Germinal center (tissue), 1 donor: ENCODE results near the gene CDH23.
"Not testable (repeated sequence)": the region's sequence is repeated elsewhere in the genome, so short reads cannot be mapped to it uniquely, and the experiment has no call there.

Experiments
- DNase-seq: peaks from one replicate; pipeline ENCODE4 v3.0.0; 2012; ENCODE audit warnings: mixed read lengths, low spot score

CDH23 gene

GRCh38 chr10:71396711-71397295 lies at the start of gene CDH23:
Gene CDH23 (plus strand): TSS chr10:71396920. CDS start chr10:71439832, 42,912 bp downstream.
- DNase-seq: no peak

- no peak for DNase-seq
Observed at GRCh38 chr10:71347587-71348395, 48.9 kb upstream of the CDH23 start.

- no peak for DNase-seq
Observed at GRCh38 chr10:71348850-71349249, 47.9 kb upstream of the CDH23 start.

- DNase-seq: no peak
Observed at GRCh38 chr10:71349406-71349805, 47.3 kb upstream of the CDH23 start.

GRCh38 chr10:71351087-71351486 lies 45.6 kb upstream of the CDH23 start:
- no peak for DNase-seq

- no peak for DNase-seq
Observed at GRCh38 chr10:71351628-71352319, 44.9 kb upstream of the CDH23 start.

GRCh38 chr10:71353639-71354038 lies 43.1 kb upstream of the CDH23 start:
- no peak for DNase-seq

GRCh38 chr10:71354776-71355175 lies 41.9 kb upstream of the CDH23 start:
- DNase-seq: no peak

- no peak for DNase-seq
Observed at GRCh38 chr10:71355886-71356285, 40.8 kb upstream of the CDH23 start.

GRCh38 chr10:71357792-71358265 lies 38.9 kb upstream of the CDH23 start:
- DNase-seq: no peak

GRCh38 chr10:71358277-71358676 lies 38.4 kb upstream of the CDH23 start:
- DNase-seq: no peak

- not testable (repeated sequence) for DNase-seq
Observed at GRCh38 chr10:71358906-71359305, 37.8 kb upstream of the CDH23 start.

- DNase-seq: peak; percentile 53
Observed at GRCh38 chr10:71359364-71360046, 37.2 kb upstream of the CDH23 start.

GRCh38 chr10:71360735-71361134 lies 36.0 kb upstream of the CDH23 start:
- DNase-seq: no peak

- DNase-seq: no peak
Observed at GRCh38 chr10:71361581-71361980, 35.1 kb upstream of the CDH23 start.

GRCh38 chr10:71362141-71362540 lies 34.6 kb upstream of the CDH23 start:
- no peak for DNase-seq

GRCh38 chr10:71363936-71364335 lies 32.8 kb upstream of the CDH23 start:
- DNase-seq: no peak

GRCh38 chr10:71365366-71365765 lies 31.4 kb upstream of the CDH23 start:
- no peak for DNase-seq

GRCh38 chr10:71366690-71367089 lies 30.0 kb upstream of the CDH23 start:
- DNase-seq: no peak

GRCh38 chr10:71367271-71367670 lies 29.4 kb upstream of the CDH23 start:
- DNase-seq: no peak

- DNase-seq: no peak
Observed at GRCh38 chr10:71368176-71368575, 28.5 kb upstream of the CDH23 start.

- DNase-seq: peak; percentile 30
Observed at GRCh38 chr10:71368643-71369042, 28.1 kb upstream of the CDH23 start.
